Kidney (tissue), 14 donors: ENCODE results near the gene TRPV5. TPM values are rescaled to one million over a fixed set of nuclear protein-coding genes. Genes with fewer than 3 reads are reported as not detected.

Experiments
- DNase-seq, 5 donors: peaks; one replicate each; pipeline ENCODE4 v3.0.0-alpha.2; 2013 to 2020
- FAIRE-seq: peaks from 2 replicates; lab custom pipeline; 2012; peaks lifted over from hg19 to GRCh38; lab: Jason Lieb, UNC
- H3K27ac ChIP-seq, 2 donors: one replicate each; pipeline ENCODE4 v1.7.0; 2013; ENCODE audit warnings: low read depth in 2 of 2, low read length in 2 of 2, inconsistent platforms in 1 of 2
- H3K27me3 ChIP-seq: one replicate; pipeline ENCODE4 v1.7.1; 2013; ENCODE audit warnings: low read length, inconsistent platforms; ENCODE audit not compliant: control insufficient read depth, insufficient read depth
- H3K36me3 ChIP-seq, 3 donors: one replicate each; pipeline versions ENCODE4 v1.7.0 to v1.7.1; 2013; ENCODE audit warnings: low read length in 3 of 3, control low read depth in 1 of 3, inconsistent platforms in 1 of 3; ENCODE audit not compliant: insufficient read depth in 3 of 3, control insufficient read depth in 2 of 3
- H3K4me1 ChIP-seq, 3 donors: one replicate each; pipeline versions ENCODE4 v1.7.0 to v1.7.1; 2013; ENCODE audit warnings: low read length in 3 of 3, inconsistent platforms in 1 of 3, low read depth in 1 of 3; ENCODE audit not compliant: control insufficient read depth in 2 of 3, insufficient read depth in 2 of 3
- H3K4me3 ChIP-seq, 3 donors: one replicate each; pipeline versions ENCODE4 v1.7.0 to v1.8.1; 2013; ENCODE audit warnings: low read length in 3 of 3, control low read depth in 1 of 3, inconsistent platforms in 1 of 3
- H3K9ac ChIP-seq, 3 donors: one replicate each; pipeline versions ENCODE4 v1.7.0 to v1.7.1; 2013; ENCODE audit warnings: low read length in 3 of 3, control low read depth in 1 of 3, inconsistent platforms in 1 of 3
- H3K9me3 ChIP-seq, 3 donors: one replicate each; pipeline versions ENCODE4 v1.7.0 to v1.7.1; 2013; ENCODE audit warnings: low read length in 3 of 3, control low read depth in 1 of 3, inconsistent platforms in 1 of 3; ENCODE audit not compliant: control insufficient read depth in 2 of 3, insufficient read depth in 1 of 3
- intact Hi-C: fragments of 100-400 bp; cut with DNase I; formaldehyde crosslinking; loops from one replicate; pipeline ENCODE4 v1.11.1; 2022
- polyA plus RNA-seq: library from polyadenylated mRNA; stranded (reverse); fragments of 350-450 nt; fragmentation: Illumina TruSeq; extraction: RNeasy Lipid Tissue Mini Kit (QIAGEN cat#74804); gene quantifications from one replicate; pipeline ENCODE4 v1.2.3, GENCODE V29; 2014; ENCODE audit warnings: low read depth, low replicate concordance; ENCODE audit not compliant: insufficient read depth
- total RNA-seq: library from RNA; stranded (reverse); fragmentation: NEBNext Ultra II Directional; extraction: Animal tissue kit (Norgen Biotek cat#: 25700); gene quantifications from one replicate; pipeline ENCODE4 v1.2.1, GENCODE V29; 2021
- TF ChIP-seq, protein P1 (sequence below): IDR thresholded peaks from 3 replicates; pipeline ENCODE4 v1.5.1; 2012; ENCODE audit warnings: mild to moderate bottlenecking, moderate library complexity, borderline replicate concordance; ENCODE audit not compliant: insufficient read depth; ENCODE audit errors: extremely low read depth
- donor health status: control.
- donor health status: control.
- donor health status: control.
- donor health status: control.
- donor health status: control.
- donor health status: DM: yes; HTN: yes; CAD: no.
- donor health status: Normal renal cell carcinoma (clear cell type).

Gene TRPV5
- total and polyA plus RNA-seq, 2 donors from 2014 or later: 1.3 to 1.4 TPM

DNA sequence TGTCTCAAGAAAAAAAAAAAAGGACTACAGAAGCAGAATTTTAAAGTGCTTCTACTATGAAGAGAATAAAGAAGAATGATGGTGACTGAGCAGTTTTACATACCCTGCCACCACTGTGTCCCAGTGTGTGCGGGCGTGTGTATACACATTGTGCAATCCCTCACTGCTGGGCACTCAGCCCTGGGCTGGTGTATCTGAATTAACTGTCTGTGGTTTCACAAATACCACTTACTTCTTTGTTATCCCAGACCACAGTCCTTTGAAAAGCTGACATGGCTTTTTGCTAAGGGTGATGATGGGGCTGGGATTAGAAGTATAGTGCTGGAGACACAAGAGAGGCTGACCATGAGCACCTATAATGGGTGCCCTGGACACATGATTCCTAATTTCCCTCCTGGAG is 26.9 kb downstream of the TRPV5 start:
- H3K4me1 ChIP-seq: no peaks in the 10 kb centered on the region
- FAIRE-seq: no peak
- H3K9ac ChIP-seq: no peak overlapping the region
- no peak overlapping the region for H3K4me3 ChIP-seq
- TF ChIP-seq, protein P1, sequence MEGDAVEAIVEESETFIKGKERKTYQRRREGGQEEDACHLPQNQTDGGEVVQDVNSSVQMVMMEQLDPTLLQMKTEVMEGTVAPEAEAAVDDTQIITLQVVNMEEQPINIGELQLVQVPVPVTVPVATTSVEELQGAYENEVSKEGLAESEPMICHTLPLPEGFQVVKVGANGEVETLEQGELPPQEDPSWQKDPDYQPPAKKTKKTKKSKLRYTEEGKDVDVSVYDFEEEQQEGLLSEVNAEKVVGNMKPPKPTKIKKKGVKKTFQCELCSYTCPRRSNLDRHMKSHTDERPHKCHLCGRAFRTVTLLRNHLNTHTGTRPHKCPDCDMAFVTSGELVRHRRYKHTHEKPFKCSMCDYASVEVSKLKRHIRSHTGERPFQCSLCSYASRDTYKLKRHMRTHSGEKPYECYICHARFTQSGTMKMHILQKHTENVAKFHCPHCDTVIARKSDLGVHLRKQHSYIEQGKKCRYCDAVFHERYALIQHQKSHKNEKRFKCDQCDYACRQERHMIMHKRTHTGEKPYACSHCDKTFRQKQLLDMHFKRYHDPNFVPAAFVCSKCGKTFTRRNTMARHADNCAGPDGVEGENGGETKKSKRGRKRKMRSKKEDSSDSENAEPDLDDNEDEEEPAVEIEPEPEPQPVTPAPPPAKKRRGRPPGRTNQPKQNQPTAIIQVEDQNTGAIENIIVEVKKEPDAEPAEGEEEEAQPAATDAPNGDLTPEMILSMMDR: no peak
- peaks cover 0 to 4% (median 2%) of the 10 kb centered on the region in 3 donors for H3K9me3 ChIP-seq
- DNase-seq: no peak
- H3K36me3 ChIP-seq: no peaks in the 10 kb centered on the region
- no peak overlapping the region for H3K27ac ChIP-seq
- H3K27me3 ChIP-seq: no peaks in the 10 kb centered on the region
- intact Hi-C loops: no loop called here

DNA sequence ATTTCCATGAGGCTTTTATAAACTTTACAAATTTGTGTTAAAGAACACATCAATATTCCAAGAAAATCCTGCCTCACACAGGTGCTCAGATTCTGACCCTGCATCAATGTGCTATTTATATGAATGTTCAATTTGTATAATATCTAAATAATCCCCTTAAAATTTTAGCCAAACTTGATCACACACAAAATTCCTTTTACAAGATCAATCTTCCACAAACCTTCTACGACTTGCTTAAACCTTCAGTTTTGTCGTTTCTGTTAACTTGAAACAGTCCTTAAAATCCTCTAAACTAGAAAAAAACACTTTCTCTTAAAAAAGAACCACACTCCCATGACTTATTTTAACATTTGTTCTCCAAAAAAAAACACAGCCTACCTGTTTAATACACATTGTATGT is 27.8 kb downstream of the TRPV5 start:
- H3K4me3 ChIP-seq: no peak overlapping the region
- FAIRE-seq (no peak), DNase-seq (no peak)
- H3K27ac ChIP-seq: no peak overlapping the region
- no peak overlapping the region for H3K9ac ChIP-seq
- H3K27me3 ChIP-seq: no peaks in the 10 kb centered on the region
- intact Hi-C loops: no loop called here
- H3K4me1 ChIP-seq: no peaks in the 10 kb centered on the region
- TF ChIP-seq, protein P1: no peak
- H3K9me3 ChIP-seq: peaks cover 0 to 4% (median 2%) of the 10 kb centered on the region in 3 donors
- H3K36me3 ChIP-seq: no peaks in the 10 kb centered on the region

DNA sequence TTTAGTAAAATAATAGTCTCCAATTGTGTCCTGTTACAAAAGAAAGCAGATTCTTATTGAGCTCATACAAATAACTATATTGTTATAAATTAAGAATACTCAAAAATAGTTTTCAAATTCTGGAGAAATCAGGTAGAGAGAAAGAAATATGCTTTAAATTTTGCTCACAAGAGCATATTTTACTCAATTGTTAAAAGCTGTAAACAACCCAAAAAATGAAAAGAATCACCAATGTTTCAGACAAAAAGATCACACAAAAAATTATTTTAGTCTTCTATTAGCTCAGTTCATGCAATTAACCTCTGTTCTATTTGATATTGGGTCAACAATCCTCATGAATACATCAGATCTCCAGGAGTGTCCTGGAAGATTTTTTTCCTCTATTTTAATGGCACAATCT is 29.4 kb downstream of the TRPV5 start:
- no peaks in the 10 kb centered on the region for H3K36me3 ChIP-seq
- no peak for DNase-seq
- no peak overlapping the region for H3K4me3 ChIP-seq
- H3K27ac ChIP-seq: no peak overlapping the region
- H3K9ac ChIP-seq: no peak overlapping the region
- FAIRE-seq: no peak
- intact Hi-C loops: no loop called here
- H3K27me3 ChIP-seq: no peaks in the 10 kb centered on the region
- peaks cover 0 to 4% (median 2%) of the 10 kb centered on the region in 3 donors for H3K9me3 ChIP-seq
- H3K4me1 ChIP-seq: no peaks in the 10 kb centered on the region
- TF ChIP-seq, protein P1: no peak
